K562 (cell line): ENCODE data around the gene ERCC1. TPM values are rescaled to one million over a fixed set of nuclear protein-coding genes. Genes with fewer than 3 reads are reported as not detected.

Experiments used
- ATAC-seq: fragments of 200-7000 bp; cut with Tn5 transposase; 3 replicates; pipeline ENCODE4 v1.9.1; 2020; ENCODE audit warnings: moderate library complexity
- BruUV-seq: library from RNA; stranded (reverse); fragments of 400-500 nt; replicated peaks from 2 replicates; lab custom pipeline; 2021; lab: Mats Ljungman, UMichigan
- CTCF ChIA-PET: fragments of 300-600 bp; formaldehyde crosslinking; extraction: SDS; loops from one replicate; lab custom pipeline; 2021; ENCODE audit warnings: low intra/inter-chr PET ratio; lab: Yijun Ruan, JAX
- POLR2A ChIA-PET: fragments of 300-600, 350-650 bp; sonication (Branson Sonifier 250); formaldehyde crosslinking; extraction: SDS; loops from one replicate; lab custom pipeline; 2021; ENCODE audit warnings: antibody characterized with exemption, inconsistent platforms; lab: Yijun Ruan, JAX
- DNase-seq, 4 experiments: peaks; one replicate each; pipeline versions ENCODE4 v3.0.0 to v3.0.0-alpha.2; 2011 to 2018; ENCODE audit warnings: low spot score in 3 of 4, mixed read lengths in 3 of 4; ENCODE audit errors: extremely low read depth in 1 of 4
- FAIRE-seq: peaks from 2 replicates; lab custom pipeline; 2011; peaks lifted over from hg19 to GRCh38; lab: Jason Lieb, UNC
- H2AFZ ChIP-seq: 2 replicates; pipeline ENCODE4 v1.6.0; 2011; ENCODE audit warnings: low read depth, low read length, control low read depth, inconsistent platforms
- H3K27ac ChIP-seq: fragments of 200-600 bp; 3 replicates; pipeline ENCODE4 v1.8.0; 2011; ENCODE audit warnings: low read depth, mild to moderate bottlenecking, control low read depth, inconsistent platforms, low read length, moderate library complexity, mixed read lengths; ENCODE audit errors: extremely low read depth
- H3K27me3 ChIP-seq, 2 experiments: fragments of 300-600 bp in 1 of 2; 2 replicates in 1 of 2; 3 replicates in 1 of 2; pipeline versions ENCODE4 v1.6.0 to v1.8.0; 2011; ENCODE audit warnings: inconsistent platforms in 2 of 2, low read length in 2 of 2, mild to moderate bottlenecking in 1 of 2, mixed read lengths in 1 of 2, moderate library complexity in 1 of 2; ENCODE audit not compliant: control insufficient read depth in 2 of 2, insufficient read depth in 2 of 2
- H3K36me3 ChIP-seq: fragments of 300-600 bp; 3 replicates; pipeline ENCODE4 v1.8.0; 2011; ENCODE audit warnings: mild to moderate bottlenecking, low read length, inconsistent platforms; ENCODE audit not compliant: control insufficient read depth, insufficient read depth
- H3K4me1 ChIP-seq, 2 experiments: fragments of 200-600 bp in 1 of 2; replicated peaks in 1 of 2; 2 replicates in 1 of 2; 3 replicates in 1 of 2; pipeline versions ENCODE4 v1.5.1 to v1.8.0; 2011; ENCODE audit warnings: inconsistent platforms in 2 of 2, low read length in 2 of 2, mild to moderate bottlenecking in 1 of 2, mixed read lengths in 1 of 2, moderate library complexity in 1 of 2; ENCODE audit not compliant: control insufficient read depth in 2 of 2, insufficient read depth in 2 of 2
- H3K4me2 ChIP-seq: 2 replicates; pipeline ENCODE4 v1.6.1; 2011; ENCODE audit warnings: low read length, control low read depth, inconsistent platforms, mixed read lengths; ENCODE audit not compliant: insufficient read depth
- H3K4me3 ChIP-seq: fragments of 200-600 bp; sonication (generic), shearing (Covaris generic); 2 replicates; pipeline ENCODE4 v1.5.1; 2016; ENCODE audit warnings: control low read depth, inconsistent platforms
- H3K79me2 ChIP-seq: fragments of 200-600 bp; 3 replicates; pipeline ENCODE4 v1.8.0; 2011; ENCODE audit warnings: low read length, inconsistent platforms; ENCODE audit not compliant: control insufficient read depth, insufficient read depth
- H3K9ac ChIP-seq, 2 experiments: 2 replicates each; pipeline versions ENCODE4 v1.6.0 to v1.6.1; 2011; ENCODE audit warnings: low read depth in 2 of 2, low read length in 2 of 2, control low read depth in 1 of 2, inconsistent platforms in 1 of 2, mild to moderate bottlenecking in 1 of 2, mixed read lengths in 1 of 2; ENCODE audit not compliant: insufficient read depth in 1 of 2
- H3K9me1 ChIP-seq: one replicate; pipeline ENCODE4 v1.6.0; 2011; ENCODE audit warnings: inconsistent platforms, mild to moderate bottlenecking, low read length, moderate library complexity; ENCODE audit not compliant: control insufficient read depth, insufficient read depth
- H3K9me3 ChIP-seq: replicated peaks from 2 replicates; pipeline ENCODE4 v1.5.1; 2011; ENCODE audit warnings: low read depth, low read length, inconsistent platforms; ENCODE audit not compliant: control insufficient read depth, insufficient read depth
- H4K20me1 ChIP-seq: replicated peaks from 2 replicates; pipeline ENCODE4 v1.6.1; 2011; ENCODE audit warnings: low read length, inconsistent platforms, mixed read lengths; ENCODE audit not compliant: control insufficient read depth, insufficient read depth
- KAT2B ChIP-seq: IDR thresholded peaks from one replicate; pipeline ENCODE4 v1.6.1; 2012; ENCODE audit warnings: low read depth, mild to moderate bottlenecking, control low read depth, inconsistent platforms, low read length, moderate library complexity
- POLR2B ChIP-seq: fragments of 450-650 bp; IDR thresholded peaks from 2 replicates; pipeline ENCODE4 v1.6.1; 2018; ENCODE audit warnings: low read depth; ENCODE audit not compliant: partially characterized antibody
- SMAD4 ChIP-seq: fragments of 250-450 bp; sonication (Bioruptor Pico); conservative IDR thresholded peaks from 2 replicates; pipeline ENCODE4 v1.8.0; 2021; ENCODE audit warnings: inconsistent platforms, mild to moderate bottlenecking, moderate library complexity
- TARDBP ChIP-seq: fragments of 450-650 bp; IDR thresholded peaks from 2 replicates; pipeline ENCODE4 v1.6.1; 2016
- TCF7 ChIP-seq: sonication (generic); IDR thresholded peaks from 2 replicates; pipeline ENCODE4 v1.6.1; 2016; ENCODE audit warnings: antibody characterized with exemption, borderline replicate concordance
- WGBS: fragments of 100-300 bp; shearing (Covaris generic); methylation state at CpG from one replicate; pipeline ENCODE4 v1.1.6; 2016; ENCODE audit warnings: low coverage, mixed read lengths; ENCODE audit not compliant: insufficient coverage; ENCODE audit errors: missing lambda C conversion rate; 5-methylcytosine and 5-hydroxymethylcytosine counted together
- in situ Hi-C: fragments of 300-500 bp; cut with MboI; formaldehyde crosslinking; loops from 4 replicates; pipeline ENCODE4 v1.15.0; 2018; ENCODE audit warnings: inconsistent platforms, mixed read lengths
- intact Hi-C: fragments of 100-400 bp; cut with micrococcal nuclease; formaldehyde crosslinking; loops from 2 replicates; pipeline ENCODE4 v1.14.2; 2022
- polyA plus RNA-seq, 8 experiments: library from polyadenylated mRNA; depleted of rRNA in 4 of 8; stranded (reverse) in 5 of 8; unstranded in 3 of 8; fragments of >200 nt; fragmentation: Nextera tagmentation in 2 of 8; fragmentation: Illumina TruSeq in 1 of 8; extraction: Ambion mirVana in 2 of 8; extraction: Trizol in 1 of 8; gene quantifications; 2 replicates each; pipeline versions ENCODE4 v1.2.1 to v1.2.3, GENCODE V29; 2011 to 2014; ENCODE audit warnings: inconsistent platforms in 1 of 8, missing spikeins in 1 of 8
- total RNA-seq, 7 experiments: library from RNA; depleted of rRNA in 6 of 7; stranded (reverse); fragments of >200 nt in 6 of 7; fragmentation: Illumina TruSeq in 2 of 7; extraction: Trizol in 2 of 7; gene quantifications; 2 replicates each; pipeline versions ENCODE4 v1.2.1 to v1.2.3, GENCODE V29; 2011 to 2021; ENCODE audit warnings: low replicate concordance in 1 of 7
- TF ChIP-seq, protein P1 (sequence below): fragments of 450-650 bp; formaldehyde crosslinking; IDR thresholded peaks from 2 replicates; pipeline ENCODE4 v1.4.0; 2020; ENCODE audit warnings: mild to moderate bottlenecking, moderate library complexity
- TF ChIP-seq, protein P2 (sequence below), 3 experiments: fragments of 200-800 bp in 1 of 3; sonication (Bioruptor generic) in 1 of 3; sonication (generic) in 1 of 3; formaldehyde crosslinking in 1 of 3; IDR thresholded peaks; 2 replicates each; pipeline versions ENCODE4 v1.6.1 to v1.8.0; 2016 to 2022; ENCODE audit warnings: mild to moderate bottlenecking in 2 of 3, missing compliant biosample characterization in 2 of 3, missing genetic modification characterization in 2 of 3, missing genetic modification reagents in 1 of 3

The ERCC1 gene
- total and polyA plus RNA-seq, 9 of the 15 experiments (the other 6 are each of a cell fraction or from before 2014, with no cell fraction given) = 9.3 to 92.6 (median 60.0) TPM

DNA sequence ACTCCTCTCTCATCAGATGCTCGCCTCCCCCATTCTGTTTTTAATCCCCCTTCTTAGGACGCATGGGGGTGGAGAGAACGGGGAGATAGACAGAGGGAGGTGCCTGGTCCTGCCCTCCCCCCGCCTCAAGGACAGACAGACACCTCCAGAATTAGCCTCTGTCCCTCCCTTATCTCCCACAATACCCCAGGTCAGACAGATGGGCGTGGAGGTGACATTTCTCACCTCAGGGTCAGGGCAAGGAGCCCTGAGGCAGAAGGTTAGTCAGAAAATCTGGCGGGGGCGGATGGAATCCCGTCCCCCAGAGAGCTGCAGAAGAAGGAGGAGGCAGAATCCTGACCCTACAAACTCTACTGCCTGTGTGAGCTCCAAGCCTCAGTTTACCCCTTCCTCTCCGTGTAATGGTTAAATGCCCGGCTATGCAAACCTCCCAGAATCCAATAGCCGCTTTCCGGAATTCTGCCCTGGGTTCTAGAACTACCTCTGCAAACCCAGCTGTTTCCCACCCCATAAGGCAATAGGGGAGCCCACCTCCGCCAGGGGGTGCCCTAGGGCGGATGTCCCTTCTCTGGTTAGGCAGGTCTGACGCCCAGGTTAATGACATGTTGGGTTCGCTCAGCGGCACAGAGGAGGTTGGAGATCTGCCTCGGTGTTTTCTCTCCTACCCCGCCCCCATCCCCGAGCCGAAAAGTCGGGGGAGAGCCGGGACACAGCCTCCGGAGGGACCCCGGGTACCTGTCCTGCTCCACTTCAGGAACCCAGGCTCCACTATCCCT lies 19.7 kb downstream of the ERCC1 start (continued):
- TF ChIP-seq SMAD4 = peak; percentile 87
- TF ChIP-seq KAT2B = no peak
- TF ChIP-seq TARDBP = no peak

DNA sequence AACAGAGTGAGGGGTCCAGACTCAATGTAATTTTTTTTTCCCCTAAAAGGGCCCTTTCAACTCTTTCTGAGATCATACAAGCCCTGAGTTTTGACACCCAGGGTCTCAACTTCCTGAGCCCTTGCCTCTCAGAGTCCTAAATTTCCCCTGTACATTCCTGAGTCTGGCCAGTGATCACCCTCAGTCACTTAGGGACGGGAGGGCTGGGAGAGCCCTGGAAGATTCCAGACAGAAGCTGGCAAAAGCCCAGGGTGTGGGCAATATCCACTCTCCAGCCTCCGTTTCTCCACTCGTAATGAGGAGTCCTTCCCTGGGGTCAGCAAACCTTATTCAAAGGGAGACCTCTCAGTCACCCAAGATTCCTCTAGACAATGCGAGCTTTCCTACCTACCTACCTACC lies 20.4 kb downstream of the ERCC1 start:
- H3K36me3 ChIP-seq = peaks cover 4% of the 10 kb centered on the region; the same call in 1 of the 3 replicates
- no TSS peak for BruUV-seq
- H3K79me2 ChIP-seq = peaks cover 38% of the 10 kb centered on the region
- H3K27ac ChIP-seq = peak overlapping the region; percentile 30; the same call in 1 of the 3 replicates
- 68% methylated on average over 4 of the region's 4 CpGs for WGBS
- ATAC-seq = no peak
- H3K4me1 ChIP-seq = peaks cover 22 to 63% of the 10 kb centered on the region in 2 experiments; a peak in 4 of 5 replicates
- H4K20me1 ChIP-seq = no peaks in the 10 kb centered on the region
- POLR2A ChIA-PET = interaction anchor here (1.5 to 3.6 kb wide), 3 partner anchors 9 to 76 kb away, joined by 3 to 14 read pairs (median 13); partner anchors contain the start of gene FOSB
- H3K4me2 ChIP-seq = peak overlapping the region; percentile 91
- TF ChIP-seq, protein P1, sequence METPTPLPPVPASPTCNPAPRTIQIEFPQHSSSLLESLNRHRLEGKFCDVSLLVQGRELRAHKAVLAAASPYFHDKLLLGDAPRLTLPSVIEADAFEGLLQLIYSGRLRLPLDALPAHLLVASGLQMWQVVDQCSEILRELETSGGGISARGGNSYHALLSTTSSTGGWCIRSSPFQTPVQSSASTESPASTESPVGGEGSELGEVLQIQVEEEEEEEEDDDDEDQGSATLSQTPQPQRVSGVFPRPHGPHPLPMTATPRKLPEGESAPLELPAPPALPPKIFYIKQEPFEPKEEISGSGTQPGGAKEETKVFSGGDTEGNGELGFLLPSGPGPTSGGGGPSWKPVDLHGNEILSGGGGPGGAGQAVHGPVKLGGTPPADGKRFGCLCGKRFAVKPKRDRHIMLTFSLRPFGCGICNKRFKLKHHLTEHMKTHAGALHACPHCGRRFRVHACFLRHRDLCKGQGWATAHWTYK = no peak
- TF ChIP-seq, protein P2, sequence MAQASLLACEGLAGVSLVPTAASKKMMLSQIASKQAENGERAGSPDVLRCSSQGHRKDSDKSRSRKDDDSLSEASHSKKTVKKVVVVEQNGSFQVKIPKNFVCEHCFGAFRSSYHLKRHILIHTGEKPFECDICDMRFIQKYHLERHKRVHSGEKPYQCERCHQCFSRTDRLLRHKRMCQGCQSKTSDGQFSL (CRISPR knock-in tag; IDR thresholded peaks at IDR 0.05) = 0 out of 2 replicates have a peak, but pooled peaks have one; percentile 26
- TF ChIP-seq, protein P2 (tag; IDR thresholded peaks at IDR 0.05) = no peak
- TF ChIP-seq TCF7 = no peak
- TF ChIP-seq POLR2B = no peak
- TF ChIP-seq, all 486 proteins: peak for 1
- Histone ChIP-seq H3K9ac (peak overlapping the region; percentile 96 to 97; a peak in 3 of 4 replicates), H3K27me3 (no peaks in the 10 kb centered on the region), H3K9me1 (no peaks in the 10 kb centered on the region), H3K4me3 (no peak overlapping the region), H3K9me3 (no peaks in the 10 kb centered on the region), H2AFZ (no peak overlapping the region)
- FAIRE-seq (no peak), DNase-seq (no peak)
- intact Hi-C loops = no loop called here
- CTCF ChIA-PET = interaction anchor here (4.0 kb wide), 1 partner anchor 75 kb away, joined by 16 read pairs; no protein-coding TSS in a partner anchor
- in situ Hi-C loops = no loop called here
